WTC11 (cell line): ENCODE results near the gene NUMBL. TPM values are rescaled to one million over a fixed set of nuclear protein-coding genes. Genes with fewer than 3 reads are reported as not detected.

Source experiments
- ATAC-seq: fragments of 200-7000 bp; cut with Tn5 transposase; 2 replicates; pipeline ENCODE4 v1.10.0; 2021; ENCODE audit warnings: mild to moderate bottlenecking, moderate library complexity
- CTCF ChIA-PET: fragments of 300-600 bp; sonication (Branson Sonifier 250); formaldehyde crosslinking; loops from one replicate; lab custom pipeline; 2021; ENCODE audit warnings: antibody characterized with exemption; lab: Charles Lee
- POLR2A ChIA-PET: fragments of 350-600 bp; sonication (Branson Sonifier 250); formaldehyde crosslinking; loops from one replicate; lab custom pipeline; 2021; ENCODE audit warnings: antibody characterized with exemption; lab: Charles Lee
- DNase-seq: peaks from one replicate; pipeline ENCODE4 v3.0.0; 2021; ENCODE audit warnings: low spot score
- H3K27ac Mint-ChIP-seq: 2 replicates; pipeline ENCODE4 v1.8.0; 2021; ENCODE audit warnings: mixed read lengths
- H3K27me3 Mint-ChIP-seq: 2 replicates; pipeline ENCODE4 v1.8.0; 2021; ENCODE audit warnings: low read depth, mild to moderate bottlenecking, moderate library complexity, mixed read lengths
- H3K36me3 Mint-ChIP-seq: 2 replicates; pipeline ENCODE4 v1.8.0; 2021; ENCODE audit warnings: mixed read lengths
- H3K4me1 Mint-ChIP-seq: 2 replicates; pipeline ENCODE4 v1.8.0; 2022; ENCODE audit warnings: mixed read lengths
- H3K4me3 Mint-ChIP-seq: 2 replicates; pipeline ENCODE4 v1.8.0; 2021; ENCODE audit warnings: mild to moderate bottlenecking, moderate library complexity, mixed read lengths
- H3K9me3 Mint-ChIP-seq: 2 replicates; pipeline ENCODE4 v1.8.0; 2021; ENCODE audit warnings: mixed read lengths
- AR ChIP-seq: fragments of 250-450 bp; sonication (Bioruptor Pico); IDR thresholded peaks from 2 replicates; pipeline ENCODE4 v1.9.0; 2021; ENCODE audit warnings: mild to moderate bottlenecking
- E2F5 ChIP-seq: sonication (generic); formaldehyde crosslinking; IDR thresholded peaks from 2 replicates; pipeline ENCODE4 v1.8.1; 2022; ENCODE audit warnings: mild to moderate bottlenecking, moderate library complexity, missing genetic modification reagents
- HMGA2 ChIP-seq: fragments of 250-450 bp; sonication (Bioruptor Pico); IDR thresholded peaks from 2 replicates; pipeline ENCODE4 v1.4.0; 2021; ENCODE audit warnings: mild to moderate bottlenecking, moderate library complexity
- MLX ChIP-seq: sonication (generic); formaldehyde crosslinking; IDR thresholded peaks from 2 replicates; pipeline ENCODE4 v1.8.1; 2023; ENCODE audit warnings: mild to moderate bottlenecking, missing genetic modification reagents, moderate library complexity
- NR3C1 ChIP-seq: sonication (generic); formaldehyde crosslinking; conservative IDR thresholded peaks from 2 replicates; pipeline ENCODE4 v1.8.1; 2023; ENCODE audit warnings: low read depth, mild to moderate bottlenecking, missing genetic modification reagents
- PRDM15 ChIP-seq: sonication (generic); formaldehyde crosslinking; IDR thresholded peaks from 2 replicates; pipeline ENCODE4 v1.8.0; 2022; ENCODE audit warnings: missing genetic modification reagents
- SMAD3 ChIP-seq: sonication (generic); formaldehyde crosslinking; IDR thresholded peaks from 2 replicates; pipeline ENCODE4 v1.8.0; 2022; ENCODE audit warnings: missing genetic modification reagents, mild to moderate bottlenecking, borderline replicate concordance
- SMAD4 ChIP-seq: sonication (generic); formaldehyde crosslinking; IDR thresholded peaks from 2 replicates; pipeline ENCODE4 v1.8.0; 2022; ENCODE audit warnings: mild to moderate bottlenecking, missing genetic modification reagents
- SOX15 ChIP-seq: fragments of 250-450 bp; sonication (Bioruptor Pico); IDR thresholded peaks from 2 replicates; pipeline ENCODE4 v1.9.0; 2021; ENCODE audit warnings: mild to moderate bottlenecking
- USF1 ChIP-seq: sonication (generic); formaldehyde crosslinking; IDR thresholded peaks from 2 replicates; pipeline ENCODE4 v1.8.0; 2022; ENCODE audit warnings: mild to moderate bottlenecking, missing genetic modification reagents
- USF2 ChIP-seq: sonication (generic); formaldehyde crosslinking; IDR thresholded peaks from 2 replicates; pipeline ENCODE4 v1.8.1; 2023; ENCODE audit warnings: mild to moderate bottlenecking, missing genetic modification reagents, moderate library complexity
- ZNF232 ChIP-seq: sonication (generic); formaldehyde crosslinking; IDR thresholded peaks from 2 replicates; pipeline ENCODE4 v1.8.0; 2022; ENCODE audit warnings: mild to moderate bottlenecking, missing genetic modification reagents
- ZSCAN18 ChIP-seq: fragments of 250-450 bp; sonication (Bioruptor Pico); IDR thresholded peaks from 2 replicates; pipeline ENCODE4 v2.1.2; 2022; ENCODE audit warnings: mild to moderate bottlenecking, moderate library complexity
- total RNA-seq: library from RNA; stranded (reverse); gene quantifications from 3 replicates; pipeline ENCODE4 v1.2.3, GENCODE V29; 2021

Gene NUMBL
- total RNA-seq, 1 experiment from 2014 or later: 30.3 TPM

- no peak for TF ChIP-seq AR (CRISPR knock-in tag)
- no peak for TF ChIP-seq PRDM15 (CRISPR knock-in tag)
These were observed 17.1 kb downstream of the NUMBL start (continued) for GRCh38 chr19:40673397-40673796.

GRCh38 chr19:40672573-40673299 is 17.7 kb downstream of the NUMBL start:
- H3K9me3 Mint-ChIP-seq: no peaks in the 10 kb centered on the region
- H3K4me1 Mint-ChIP-seq: no peaks in the 10 kb centered on the region
- POLR2A ChIA-PET: interaction anchor here (0.6 kb wide), 1 partner anchor 34 kb away, joined by 3 read pairs; no protein-coding TSS in a partner anchor
- no peak for ATAC-seq
- H3K4me3 Mint-ChIP-seq: no peak overlapping the region
- CTCF ChIA-PET: no interaction called here
- DNase-seq: no peak
- no peak for TF ChIP-seq ZSCAN18 (CRISPR knock-in tag)
- no peak for TF ChIP-seq MLX
- TF ChIP-seq SMAD4: no peak
- TF ChIP-seq SMAD3: no peak
- no peak for TF ChIP-seq SOX15 (CRISPR knock-in tag)
- no peak for TF ChIP-seq HMGA2 (CRISPR knock-in tag)
- TF ChIP-seq USF1 (CRISPR knock-in tag): no peak
- no peak for TF ChIP-seq ZNF232 (CRISPR knock-in tag)
- TF ChIP-seq E2F5 (CRISPR knock-in tag): no peak
- no peak for TF ChIP-seq USF2
- TF ChIP-seq NR3C1 (CRISPR knock-in tag): no peak
- TF ChIP-seq, all 79 proteins: peak for 0
- Mint-ChIP-seq H3K36me3 (peaks cover 33% of the 10 kb centered on the region), H3K27me3 (no peaks in the 10 kb centered on the region), H3K27ac (no peak overlapping the region)
